SK-N-SH (cell line): ENCODE measurements around the gene YAP1.
"Not testable (repeated sequence)": the region's sequence is repeated elsewhere in the genome, so short reads cannot be mapped to it uniquely, and the experiment has no call there.

ENCODE experiments used
- CHD2 ChIP-seq: fragments of 150-350 bp; IDR thresholded peaks from 2 replicates; pipeline ENCODE4 v1.6.1; 2018; ENCODE audit warnings: low read length; ENCODE audit not compliant: partially characterized antibody
- CTCF ChIP-seq: fragments of 200-600 bp; sonication (generic); IDR thresholded peaks from 2 replicates; pipeline ENCODE4 v1.6.1; 2017; ENCODE audit warnings: antibody characterized with exemption, mild to moderate bottlenecking, moderate library complexity
- ELF1 ChIP-seq: IDR thresholded peaks from 2 replicates; pipeline ENCODE4 v1.4.0; 2012
- EP300 ChIP-seq, 2 experiments: IDR thresholded peaks; 2 replicates each; pipeline versions ENCODE4 v1.4.0 to v1.6.1; 2012; ENCODE audit warnings: borderline replicate concordance in 1 of 2, low read depth in 1 of 2, low read length in 1 of 2
- GABPA ChIP-seq: IDR thresholded peaks from 2 replicates; pipeline ENCODE4 v1.4.0; 2012; ENCODE audit warnings: low read depth, mild to moderate bottlenecking
- MXI1 ChIP-seq: IDR thresholded peaks from 2 replicates; pipeline ENCODE4 v1.6.1; 2012; ENCODE audit warnings: mild to moderate bottlenecking, low read depth, low read length, improper control_type of control experiment
- NFIC ChIP-seq: IDR thresholded peaks from 2 replicates; pipeline ENCODE4 v1.4.0; 2012; ENCODE audit warnings: borderline replicate concordance
- NRF1 ChIP-seq: IDR thresholded peaks from 2 replicates; pipeline ENCODE4 v1.6.1; 2012; ENCODE audit warnings: low read depth, mild to moderate bottlenecking, low read length
- PBX3 ChIP-seq: IDR thresholded peaks from 2 replicates; pipeline ENCODE4; 2012
- POLR2AphosphoS5 ChIP-seq: IDR thresholded peaks from 2 replicates; pipeline ENCODE4 v1.6.1; 2012; ENCODE audit warnings: low read depth, low read length
- RAD21 ChIP-seq: IDR thresholded peaks from 2 replicates; pipeline ENCODE4 v1.6.1; 2012; ENCODE audit warnings: mild to moderate bottlenecking, low read length
- RCOR1 ChIP-seq: fragments of 150-350 bp; IDR thresholded peaks from 2 replicates; pipeline ENCODE4 v1.6.1; 2017; ENCODE audit warnings: antibody characterized with exemption, low read length
- ZBTB33 ChIP-seq: IDR thresholded peaks from 2 replicates; pipeline ENCODE4 v1.4.0; 2012; ENCODE audit warnings: low read depth, borderline replicate concordance

GRCh38 chr11:102264704-102265103 is 154.5 kb downstream of the YAP1 start:
- not testable (repeated sequence) for TF ChIP-seq CHD2; ZBTB33; POLR2AphosphoS5; CTCF; ELF1; PBX3; NRF1; RAD21; GABPA; EP300 (IDR thresholded peaks at IDR 0.05; ENCODE audit: borderline replicate concordance in 1 of 2, low read depth in 1 of 2, low read length in 1 of 2); RCOR1; MXI1; NFIC
